AG04449 (cell line): ENCODE data around the gene TEX264.

Experiments used
- CTCF ChIA-PET: fragments of 350-600 bp; formaldehyde crosslinking; extraction: SDS; loops from one replicate; lab custom pipeline; 2021; ENCODE audit warnings: antibody characterized with exemption; lab: Yijun Ruan, JAX
- POLR2A ChIA-PET: fragments of 400-600, 350-600 bp; formaldehyde crosslinking; extraction: SDS; loops from one replicate; lab custom pipeline; 2020; ENCODE audit warnings: antibody characterized with exemption, inconsistent platforms; lab: Yijun Ruan, JAX
- DNase-seq: peaks from one replicate; pipeline ENCODE4 v3.0.0-alpha.2; 2010; ENCODE audit warnings: low read depth, low spot score
- H3K4me3 ChIP-seq: 2 replicates; pipeline ENCODE4 v1.5.1; 2011; ENCODE audit warnings: low read depth, mild to moderate bottlenecking, control low read depth, low read length
- TF ChIP-seq, protein P1 (sequence below): IDR thresholded peaks from one replicate; pipeline ENCODE4 v1.5.1; 2011; ENCODE audit warnings: mild to moderate bottlenecking, moderate library complexity, low read length, control low read depth, inconsistent platforms; ENCODE audit not compliant: insufficient read depth; ENCODE audit errors: missing control alignments

The TEX264 gene

DNA sequence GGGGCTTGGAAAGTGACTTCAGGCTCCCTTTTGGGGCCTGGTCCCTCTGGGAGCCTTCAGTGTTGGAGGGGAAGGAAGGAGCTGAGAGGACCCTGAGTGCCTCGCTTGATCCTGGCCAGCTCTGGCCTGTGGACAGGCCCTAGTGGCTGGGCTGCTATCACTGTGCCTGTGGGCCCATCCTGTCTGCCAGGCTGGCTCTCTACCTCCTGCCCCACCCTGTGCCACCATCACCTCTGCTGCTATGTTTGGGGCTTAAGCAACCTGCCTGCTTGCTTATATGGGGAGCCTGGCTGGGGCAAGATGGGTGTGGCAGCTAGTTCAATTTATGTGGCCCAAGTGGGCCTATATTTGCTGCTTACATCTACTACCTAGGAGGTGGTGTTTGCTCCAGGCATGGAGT, 7.1 kb downstream of the TEX264 start:
- DNase-seq = no peak
- H3K4me3 ChIP-seq = no peak overlapping the region
- ChIA-PET POLR2A (no interaction called here), CTCF (interaction anchor here (8.1 to 11.6 kb wide), 3 partner anchors 7 to 288 kb away, joined by 84 to 264 read pairs (median 196); partner anchors contain the start of genes DCAF1, RBM15B and TEX264)
- TF ChIP-seq, protein P1, sequence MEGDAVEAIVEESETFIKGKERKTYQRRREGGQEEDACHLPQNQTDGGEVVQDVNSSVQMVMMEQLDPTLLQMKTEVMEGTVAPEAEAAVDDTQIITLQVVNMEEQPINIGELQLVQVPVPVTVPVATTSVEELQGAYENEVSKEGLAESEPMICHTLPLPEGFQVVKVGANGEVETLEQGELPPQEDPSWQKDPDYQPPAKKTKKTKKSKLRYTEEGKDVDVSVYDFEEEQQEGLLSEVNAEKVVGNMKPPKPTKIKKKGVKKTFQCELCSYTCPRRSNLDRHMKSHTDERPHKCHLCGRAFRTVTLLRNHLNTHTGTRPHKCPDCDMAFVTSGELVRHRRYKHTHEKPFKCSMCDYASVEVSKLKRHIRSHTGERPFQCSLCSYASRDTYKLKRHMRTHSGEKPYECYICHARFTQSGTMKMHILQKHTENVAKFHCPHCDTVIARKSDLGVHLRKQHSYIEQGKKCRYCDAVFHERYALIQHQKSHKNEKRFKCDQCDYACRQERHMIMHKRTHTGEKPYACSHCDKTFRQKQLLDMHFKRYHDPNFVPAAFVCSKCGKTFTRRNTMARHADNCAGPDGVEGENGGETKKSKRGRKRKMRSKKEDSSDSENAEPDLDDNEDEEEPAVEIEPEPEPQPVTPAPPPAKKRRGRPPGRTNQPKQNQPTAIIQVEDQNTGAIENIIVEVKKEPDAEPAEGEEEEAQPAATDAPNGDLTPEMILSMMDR = no peak

DNA sequence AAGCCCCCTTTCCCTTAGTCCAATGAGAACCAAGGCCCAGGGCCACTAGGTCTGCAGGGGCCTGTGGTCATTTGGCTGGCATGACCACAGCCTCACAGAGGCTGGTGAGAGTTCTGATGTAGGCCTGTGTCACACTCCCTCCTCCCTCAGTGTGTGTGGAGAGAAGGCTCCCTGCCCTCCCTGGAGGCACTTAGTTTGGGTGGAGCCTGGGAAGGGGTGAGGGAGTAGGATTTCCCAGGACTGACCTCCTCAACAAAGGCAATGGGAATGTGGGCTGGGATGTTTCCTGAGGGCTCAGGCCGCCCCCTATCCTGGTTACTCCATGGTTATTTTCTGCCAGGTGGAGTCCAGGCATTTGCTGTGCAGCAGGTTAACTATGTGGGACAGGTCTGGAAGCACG, 7.6 kb downstream of the TEX264 start:
- DNase-seq = no peak
- TF ChIP-seq, protein P1 = no peak
- POLR2A ChIA-PET = no interaction called here
- CTCF ChIA-PET = interaction anchor here (8.1 to 11.6 kb wide), 3 partner anchors 7 to 289 kb away, joined by 84 to 264 read pairs (median 196); partner anchors contain the start of genes DCAF1, RBM15B and TEX264
- no peak overlapping the region for H3K4me3 ChIP-seq

DNA sequence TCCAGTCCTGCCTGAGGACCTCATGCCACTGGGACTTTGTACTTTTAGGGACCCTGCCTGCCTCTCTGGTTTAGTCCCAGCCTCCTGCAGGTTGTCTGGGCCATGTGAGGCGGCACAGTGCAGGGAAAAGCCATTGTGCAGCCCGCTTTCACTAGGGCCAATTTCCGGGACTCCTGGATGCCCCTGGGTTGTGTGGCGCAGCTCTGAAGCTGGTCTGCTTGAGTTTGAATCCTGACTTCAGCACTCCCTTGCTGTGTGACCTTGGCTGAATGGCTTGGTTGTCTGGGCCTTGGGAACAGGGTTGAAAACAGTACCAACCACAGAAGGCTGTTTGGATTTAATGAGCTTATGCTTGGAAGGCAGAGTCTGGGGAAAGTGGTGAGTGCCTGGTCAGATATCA, 8.3 kb downstream of the TEX264 start:
- DNase-seq = no peak
- no peak overlapping the region for H3K4me3 ChIP-seq
- POLR2A ChIA-PET = interaction anchor here (0.9 kb wide), 1 partner anchor 9 kb away, joined by 3 read pairs; no protein-coding TSS in a partner anchor
- CTCF ChIA-PET = interaction anchor here (0.6 to 11.6 kb wide), 5 partner anchors 8 to 294 kb away, joined by 3 to 264 read pairs (median 84); partner anchors contain the start of genes DCAF1, MANF, RBM15B and TEX264
- TF ChIP-seq, protein P1 = no peak

DNA sequence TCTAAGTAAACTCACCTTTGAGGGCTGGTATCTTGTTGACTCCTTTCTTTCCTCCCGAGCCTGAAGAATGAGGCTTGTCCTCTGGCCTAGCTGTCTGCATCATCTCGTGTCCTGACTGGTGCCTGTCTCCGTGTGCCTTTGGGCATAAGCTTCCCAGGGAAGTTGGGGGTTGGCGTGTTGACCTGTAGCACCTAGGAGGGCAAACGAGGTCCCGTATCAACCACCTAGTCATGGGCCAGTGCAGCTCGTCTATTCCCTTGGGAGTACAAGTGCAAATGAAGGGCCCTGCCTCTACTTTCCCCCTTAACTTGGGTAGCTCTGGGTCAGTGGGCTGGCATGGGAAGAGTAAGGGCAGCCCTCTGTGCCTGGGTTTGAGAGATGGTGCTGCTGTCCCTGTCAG, 8.7 kb downstream of the TEX264 start:
- ChIA-PET CTCF (interaction anchor here (0.6 to 11.6 kb wide), 6 partner anchors 9 to 295 kb away, joined by 3 to 264 read pairs (median 72); partner anchors contain the start of genes DCAF1, MANF, RBM15B and TEX264), POLR2A (interaction anchor here (0.9 kb wide), 1 partner anchor 8 kb away, joined by 3 read pairs; no protein-coding TSS in a partner anchor)
- TF ChIP-seq, protein P1 = no peak
- no peak for DNase-seq
- H3K4me3 ChIP-seq = no peak overlapping the region

DNA sequence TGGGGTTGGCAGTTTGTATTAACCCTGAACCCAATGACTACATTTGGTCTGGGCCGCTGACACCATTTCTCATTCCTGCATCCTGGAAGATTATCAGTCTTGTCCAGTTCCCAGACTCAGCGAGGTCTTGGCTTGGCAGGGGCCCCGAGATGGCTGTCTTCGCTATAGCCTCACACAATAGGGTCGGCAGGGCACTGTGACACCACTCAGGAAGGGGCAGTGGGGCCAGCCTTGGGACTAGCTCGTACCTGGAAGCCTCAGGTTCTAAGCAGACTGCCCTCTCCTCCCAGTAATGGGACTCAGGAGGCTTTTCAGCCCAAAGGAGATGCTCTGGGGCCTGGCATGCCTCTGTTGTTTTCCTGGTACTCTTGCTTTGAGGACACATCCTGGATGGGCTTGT, 9.1 kb downstream of the TEX264 start:
- TF ChIP-seq, protein P1 = no peak

DNA sequence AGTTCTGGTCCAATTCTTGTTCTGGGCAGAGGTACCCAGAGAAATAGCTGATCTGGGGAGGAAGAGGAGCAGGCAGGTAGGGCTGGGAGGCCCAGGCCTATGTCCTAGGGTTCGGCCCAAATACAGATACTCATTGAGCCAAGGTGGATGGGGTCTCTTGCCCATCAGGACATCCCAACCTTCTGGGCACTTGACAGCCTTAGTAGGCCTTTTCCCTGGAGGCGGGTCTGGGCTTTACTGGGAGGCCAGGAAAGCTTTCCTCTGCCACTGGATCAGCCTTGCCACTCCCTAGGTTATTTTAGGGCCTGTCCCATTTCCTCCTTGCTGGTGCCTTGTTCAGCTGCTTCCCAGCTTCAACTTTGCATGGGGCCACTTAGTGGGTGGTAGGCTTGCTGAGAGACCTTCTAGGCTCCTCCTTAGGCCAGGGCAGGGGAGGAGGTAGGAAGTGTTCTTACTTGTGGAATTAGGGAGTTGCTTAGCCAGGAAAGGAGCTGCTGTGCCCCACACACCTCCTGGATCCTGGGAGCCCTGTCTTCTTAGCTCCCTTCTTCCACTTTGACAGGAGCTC, 9.7 kb downstream of the TEX264 start:
- ChIA-PET POLR2A (no interaction called here), CTCF (interaction anchor here (1.1 to 11.6 kb wide), 12 partner anchors 10 to 291 kb away, joined by 3 to 264 read pairs (median 10); partner anchors contain the start of genes DCAF1, RBM15B and TEX264)
- TF ChIP-seq, protein P1 = no peak
- no peak for DNase-seq
- no peak overlapping the region for H3K4me3 ChIP-seq

More for the DNA sequence above, 9.1 kb downstream of the TEX264 start:
- ChIA-PET CTCF (interaction anchor here (1.9 to 11.6 kb wide), 7 partner anchors 9 to 290 kb away, joined by 4 to 264 read pairs (median 60); partner anchors contain the start of genes DCAF1, RBM15B and TEX264), POLR2A (interaction anchor here (0.9 kb wide), 1 partner anchor 8 kb away, joined by 3 read pairs; no protein-coding TSS in a partner anchor)
- H3K4me3 ChIP-seq = no peak overlapping the region
- DNase-seq = no peak
